ENCODE measurements around the gene KRT83.

KRT83 gene

GRCh38 chr12:52279422-52280318 is 41.5 kb downstream of the KRT83 start:
- Histone ChIP-seq H4K20me1 (ENCODE audit: insufficient read depth, low read length) (no peaks in the 10 kb centered on the region), H3K4me2 (ENCODE audit: low read length) (no peak overlapping the region), H3F3A (ENCODE audit: insufficient read depth, low read length) (no peaks in the 10 kb centered on the region), H3K9ac (ENCODE audit: low read length) (no peak overlapping the region), H3K27me3 (ENCODE audit: insufficient read depth, low read length) (peaks cover 9% of the 10 kb centered on the region; the same call in 1 of the 2 replicates), H3K27ac (ENCODE audit: low read depth, low read length, poor library complexity, severe bottlenecking) (no peak overlapping the region), H3K9me3 (ENCODE audit: low read length) (no peaks in the 10 kb centered on the region), H3K79me2 (ENCODE audit: insufficient read depth, low read length) (no peaks in the 10 kb centered on the region), H3K9me2 (ENCODE audit: low read depth, low read length) (no peaks in the 10 kb centered on the region), H3K4me1 (ENCODE audit: insufficient read depth, low read length, severe bottlenecking) (no peaks in the 10 kb centered on the region), H2AFZ (ENCODE audit: low read length) (no peak overlapping the region), H3K36me3 (ENCODE audit: insufficient read depth, low read length) (no peaks in the 10 kb centered on the region), H3K4me3 (ENCODE audit: low read depth, low read length, poor library complexity, severe bottlenecking) (no peak overlapping the region)
- TF ChIP-seq, protein P1, sequence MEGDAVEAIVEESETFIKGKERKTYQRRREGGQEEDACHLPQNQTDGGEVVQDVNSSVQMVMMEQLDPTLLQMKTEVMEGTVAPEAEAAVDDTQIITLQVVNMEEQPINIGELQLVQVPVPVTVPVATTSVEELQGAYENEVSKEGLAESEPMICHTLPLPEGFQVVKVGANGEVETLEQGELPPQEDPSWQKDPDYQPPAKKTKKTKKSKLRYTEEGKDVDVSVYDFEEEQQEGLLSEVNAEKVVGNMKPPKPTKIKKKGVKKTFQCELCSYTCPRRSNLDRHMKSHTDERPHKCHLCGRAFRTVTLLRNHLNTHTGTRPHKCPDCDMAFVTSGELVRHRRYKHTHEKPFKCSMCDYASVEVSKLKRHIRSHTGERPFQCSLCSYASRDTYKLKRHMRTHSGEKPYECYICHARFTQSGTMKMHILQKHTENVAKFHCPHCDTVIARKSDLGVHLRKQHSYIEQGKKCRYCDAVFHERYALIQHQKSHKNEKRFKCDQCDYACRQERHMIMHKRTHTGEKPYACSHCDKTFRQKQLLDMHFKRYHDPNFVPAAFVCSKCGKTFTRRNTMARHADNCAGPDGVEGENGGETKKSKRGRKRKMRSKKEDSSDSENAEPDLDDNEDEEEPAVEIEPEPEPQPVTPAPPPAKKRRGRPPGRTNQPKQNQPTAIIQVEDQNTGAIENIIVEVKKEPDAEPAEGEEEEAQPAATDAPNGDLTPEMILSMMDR (IDR thresholded peaks at IDR 0.05; ENCODE audit: low read length) = no peak
- TF ChIP-seq EZH2 (IDR thresholded peaks at IDR 0.05; ENCODE audit: borderline replicate concordance, low read length) = no peak

DNA sequence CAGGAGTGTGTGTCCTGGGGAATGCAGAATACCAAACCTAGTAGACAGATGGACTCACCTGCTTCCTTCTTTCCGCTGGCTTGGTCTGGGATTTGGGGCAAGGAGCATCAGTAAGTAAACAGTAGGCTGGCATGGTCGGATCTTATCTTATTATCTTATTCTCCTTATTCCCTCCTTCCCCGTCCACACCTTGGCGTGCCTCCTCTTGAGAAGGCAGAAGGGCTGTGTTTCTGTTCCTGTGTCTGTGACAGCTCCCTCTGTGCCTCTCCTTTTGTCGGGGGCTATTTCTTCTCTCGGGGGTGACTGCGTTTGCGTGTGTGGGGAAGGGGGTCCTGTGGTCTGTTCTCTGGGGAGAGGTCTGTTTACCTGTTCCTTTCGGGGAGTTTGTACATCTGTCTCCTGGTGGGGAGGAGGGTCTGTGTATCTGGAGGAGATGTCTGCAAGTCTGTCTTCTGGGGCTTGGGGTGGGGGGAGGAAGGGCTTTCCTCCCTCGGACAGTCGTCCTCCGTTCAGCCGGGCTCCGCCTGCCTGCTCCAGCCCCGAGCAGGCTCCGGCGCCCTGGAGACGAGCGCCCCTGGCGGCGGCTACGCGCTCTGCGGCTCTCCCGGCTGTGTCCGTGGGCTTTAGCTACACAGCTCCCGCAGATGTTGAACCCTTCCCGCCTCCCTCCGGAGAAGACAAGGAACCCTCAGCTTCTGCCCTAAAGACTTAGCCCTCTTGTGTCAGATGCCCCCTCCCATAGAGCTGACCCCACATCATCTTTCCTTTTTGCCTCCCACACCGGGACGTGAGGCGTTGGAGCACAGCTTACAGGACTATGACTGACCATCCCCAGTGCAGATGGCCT is 42.4 kb downstream of the KRT83 start:
- TF ChIP-seq, protein P1 (IDR thresholded peaks at IDR 0.05; ENCODE audit: low read length) = peak; percentile 84
- no peak for TF ChIP-seq EZH2 (IDR thresholded peaks at IDR 0.05; ENCODE audit: borderline replicate concordance, low read length)
- no peak overlapping the region for H2AFZ ChIP-seq (ENCODE audit: low read length)
- no peaks in the 10 kb centered on the region for H3K9me3 ChIP-seq (ENCODE audit: low read length)
- H3K27ac ChIP-seq (ENCODE audit: low read depth, low read length, poor library complexity, severe bottlenecking) = no peak overlapping the region
- H3K27me3 ChIP-seq (ENCODE audit: insufficient read depth, low read length) = peaks cover 9% of the 10 kb centered on the region; the same call in 1 of the 2 replicates
- no peaks in the 10 kb centered on the region for H4K20me1 ChIP-seq (ENCODE audit: insufficient read depth, low read length)
- no peaks in the 10 kb centered on the region for H3F3A ChIP-seq (ENCODE audit: insufficient read depth, low read length)
- H3K4me2 ChIP-seq (ENCODE audit: low read length) = no peak overlapping the region
- no peaks in the 10 kb centered on the region for H3K9me2 ChIP-seq (ENCODE audit: low read depth, low read length)
- H3K9ac ChIP-seq (ENCODE audit: low read length) = no peak overlapping the region
- H3K4me1 ChIP-seq (ENCODE audit: insufficient read depth, low read length, severe bottlenecking) = no peaks in the 10 kb centered on the region
- no peaks in the 10 kb centered on the region for H3K36me3 ChIP-seq (ENCODE audit: insufficient read depth, low read length)
- no peak overlapping the region for H3K4me3 ChIP-seq (ENCODE audit: low read depth, low read length, poor library complexity, severe bottlenecking)
- no peaks in the 10 kb centered on the region for H3K79me2 ChIP-seq (ENCODE audit: insufficient read depth, low read length)

DNA sequence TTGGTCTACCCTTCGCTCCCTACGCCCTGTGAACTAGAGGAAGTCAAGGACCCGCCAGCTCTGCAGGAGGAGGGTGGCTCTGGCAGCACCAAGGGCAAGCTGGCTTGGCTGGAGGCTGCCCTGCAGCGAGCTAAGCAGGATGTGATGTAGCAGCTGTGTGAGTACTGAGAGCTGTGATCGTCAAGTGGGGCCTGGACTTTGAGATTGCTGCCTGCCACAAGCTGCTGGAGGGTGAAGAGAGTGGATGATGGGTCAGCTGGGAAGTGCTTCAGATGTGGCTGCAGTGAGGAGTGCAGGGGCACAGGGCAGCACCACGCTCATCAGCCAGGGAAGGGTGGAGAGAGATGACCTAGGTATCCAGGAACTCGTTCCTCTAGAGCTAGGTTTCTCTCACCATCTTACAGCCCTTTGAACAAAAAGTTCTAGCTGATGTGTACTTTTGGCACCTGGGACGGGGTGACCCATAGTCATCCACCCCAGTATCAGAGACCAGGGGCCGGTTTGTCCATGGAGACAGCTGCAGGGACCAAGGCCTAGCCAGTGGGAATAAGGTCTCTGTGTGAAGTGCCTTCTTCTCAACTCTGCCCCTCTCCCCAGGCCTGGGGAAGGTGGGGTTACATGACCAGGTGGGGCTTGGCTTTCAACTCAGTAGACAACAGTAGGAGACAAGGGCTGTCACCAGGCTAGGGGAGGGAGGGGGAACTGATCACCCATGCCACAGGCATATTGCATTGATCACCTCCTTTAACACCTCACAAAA is 43.5 kb downstream of the KRT83 start:
- Histone ChIP-seq H3K9ac (ENCODE audit: low read length) (no peak overlapping the region), H4K20me1 (ENCODE audit: insufficient read depth, low read length) (no peaks in the 10 kb centered on the region), H3K27me3 (ENCODE audit: insufficient read depth, low read length) (peaks cover 9% of the 10 kb centered on the region; the same call in 1 of the 2 replicates), H3K9me2 (ENCODE audit: low read depth, low read length) (no peaks in the 10 kb centered on the region), H3K36me3 (ENCODE audit: insufficient read depth, low read length) (no peaks in the 10 kb centered on the region), H3K4me1 (ENCODE audit: insufficient read depth, low read length, severe bottlenecking) (no peaks in the 10 kb centered on the region), H3K4me2 (ENCODE audit: low read length) (no peak overlapping the region), H2AFZ (ENCODE audit: low read length) (no peak overlapping the region), H3F3A (ENCODE audit: insufficient read depth, low read length) (no peaks in the 10 kb centered on the region), H3K79me2 (ENCODE audit: insufficient read depth, low read length) (no peaks in the 10 kb centered on the region), H3K4me3 (ENCODE audit: low read depth, low read length, poor library complexity, severe bottlenecking) (no peak overlapping the region), H3K27ac (ENCODE audit: low read depth, low read length, poor library complexity, severe bottlenecking) (no peak overlapping the region), H3K9me3 (ENCODE audit: low read length) (no peaks in the 10 kb centered on the region)
- TF ChIP-seq EZH2 (IDR thresholded peaks at IDR 0.05; ENCODE audit: borderline replicate concordance, low read length) = no peak
- TF ChIP-seq, protein P1 (IDR thresholded peaks at IDR 0.05; ENCODE audit: low read length) = no peak
